ENCODE data around the gene CYFIP2.

GRCh38 chr5:157444224-157444623 lies 178.3 kb downstream of the CYFIP2 start:
- TF ChIP-seq CTCF (IDR thresholded peaks at IDR 0.05 in 2 of 3, conservative IDR thresholded peaks at IDR 0.05 in 1 of 3; ENCODE audit: borderline replicate concordance in 1 of 3, insufficient read depth in 1 of 3, low read depth in 2 of 3, low read length in 2 of 3) (no peak), POLR2AphosphoS5 (IDR thresholded peaks at IDR 0.05; ENCODE audit: low read depth, low read length) (no peak), ATF3 (IDR thresholded peaks at IDR 0.05) (no peak), POLR2A (IDR thresholded peaks at IDR 0.05; ENCODE audit: borderline replicate concordance, extremely low read depth, insufficient read depth, insufficient read length) (no peak), EZH2 (IDR thresholded peaks at IDR 0.05) (no peak), RAD21 (IDR thresholded peaks at IDR 0.05; ENCODE audit: low read depth) (0 out of 2 replicates have a peak, but pooled peaks have one; percentile 5), MAX (IDR thresholded peaks at IDR 0.05) (no peak), CEBPB (IDR thresholded peaks at IDR 0.05; ENCODE audit: low read depth) (no peak), ZNF274 (IDR thresholded peaks at IDR 0.05; ENCODE audit: low read depth, low read length) (no peak), EZH2phosphoT487 (IDR thresholded peaks at IDR 0.05; ENCODE audit: borderline replicate concordance) (no peak), SIN3A (IDR thresholded peaks at IDR 0.05; ENCODE audit: low read depth) (no peak), YY1 (IDR thresholded peaks at IDR 0.05; ENCODE audit: extremely low read depth, insufficient replicate concordance, low read depth, low read length) (no peak)

Measured in HCT116 (cell line).